H1 (cell line): Measurements from ENCODE around the gene B3GALT5.

ENCODE experiments used
- POLR2AphosphoS5 ChIP-seq: IDR thresholded peaks from 2 replicates; pipeline ENCODE4 v1.6.1; 2011; ENCODE audit warnings: low read depth, low read length
- TF ChIP-seq, protein P1 (sequence below), 3 experiments: IDR thresholded peaks; 1 replicate in 2 of 3; 2 replicates in 1 of 3; pipeline versions ENCODE4 v1.5.1 to v1.6.1; 2011; ENCODE audit warnings: low read length in 3 of 3, mild to moderate bottlenecking in 3 of 3, inconsistent platforms in 2 of 3, low read depth in 1 of 3, moderate library complexity in 1 of 3; ENCODE audit not compliant: insufficient read depth in 1 of 3; ENCODE audit errors: control extremely low read depth in 1 of 3

DNA sequence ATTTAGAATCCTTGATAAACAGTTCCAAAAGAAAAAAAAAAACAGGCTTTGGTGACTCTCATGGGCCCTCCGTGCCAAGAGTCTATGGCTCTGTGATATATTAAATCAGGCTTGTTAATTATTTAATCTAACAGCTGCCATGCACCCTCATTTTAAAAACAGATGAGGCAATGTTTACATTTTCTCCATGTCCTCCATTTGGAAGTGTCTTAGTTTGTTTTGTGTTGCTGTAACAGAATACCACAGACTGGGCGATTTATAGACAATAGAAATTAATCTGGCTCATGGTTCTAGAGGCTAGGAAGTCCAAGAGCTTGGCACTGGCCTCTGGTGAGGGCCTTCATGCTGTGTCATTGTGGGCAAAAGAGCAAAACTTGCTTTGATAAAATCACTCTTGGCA, 58.0 kb downstream of the B3GALT5 start:
- no peak for TF ChIP-seq POLR2AphosphoS5
- TF ChIP-seq, protein P1, sequence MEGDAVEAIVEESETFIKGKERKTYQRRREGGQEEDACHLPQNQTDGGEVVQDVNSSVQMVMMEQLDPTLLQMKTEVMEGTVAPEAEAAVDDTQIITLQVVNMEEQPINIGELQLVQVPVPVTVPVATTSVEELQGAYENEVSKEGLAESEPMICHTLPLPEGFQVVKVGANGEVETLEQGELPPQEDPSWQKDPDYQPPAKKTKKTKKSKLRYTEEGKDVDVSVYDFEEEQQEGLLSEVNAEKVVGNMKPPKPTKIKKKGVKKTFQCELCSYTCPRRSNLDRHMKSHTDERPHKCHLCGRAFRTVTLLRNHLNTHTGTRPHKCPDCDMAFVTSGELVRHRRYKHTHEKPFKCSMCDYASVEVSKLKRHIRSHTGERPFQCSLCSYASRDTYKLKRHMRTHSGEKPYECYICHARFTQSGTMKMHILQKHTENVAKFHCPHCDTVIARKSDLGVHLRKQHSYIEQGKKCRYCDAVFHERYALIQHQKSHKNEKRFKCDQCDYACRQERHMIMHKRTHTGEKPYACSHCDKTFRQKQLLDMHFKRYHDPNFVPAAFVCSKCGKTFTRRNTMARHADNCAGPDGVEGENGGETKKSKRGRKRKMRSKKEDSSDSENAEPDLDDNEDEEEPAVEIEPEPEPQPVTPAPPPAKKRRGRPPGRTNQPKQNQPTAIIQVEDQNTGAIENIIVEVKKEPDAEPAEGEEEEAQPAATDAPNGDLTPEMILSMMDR (IDR thresholded peaks at IDR 0.05; ENCODE audit: control extremely low read depth in 1 of 3, insufficient read depth in 1 of 3, low read depth in 1 of 3, low read length in 3 of 3): no peak
